HG03460 (cell line): ENCODE results near the gene CD52.

ENCODE experiments used
- ATAC-seq: cut with Tn5 transposase; IDR thresholded peaks from one replicate; pipeline ENCODE4 v1.9.1; 2021; ENCODE audit not compliant: unreplicated experiment

CD52 gene

DNA sequence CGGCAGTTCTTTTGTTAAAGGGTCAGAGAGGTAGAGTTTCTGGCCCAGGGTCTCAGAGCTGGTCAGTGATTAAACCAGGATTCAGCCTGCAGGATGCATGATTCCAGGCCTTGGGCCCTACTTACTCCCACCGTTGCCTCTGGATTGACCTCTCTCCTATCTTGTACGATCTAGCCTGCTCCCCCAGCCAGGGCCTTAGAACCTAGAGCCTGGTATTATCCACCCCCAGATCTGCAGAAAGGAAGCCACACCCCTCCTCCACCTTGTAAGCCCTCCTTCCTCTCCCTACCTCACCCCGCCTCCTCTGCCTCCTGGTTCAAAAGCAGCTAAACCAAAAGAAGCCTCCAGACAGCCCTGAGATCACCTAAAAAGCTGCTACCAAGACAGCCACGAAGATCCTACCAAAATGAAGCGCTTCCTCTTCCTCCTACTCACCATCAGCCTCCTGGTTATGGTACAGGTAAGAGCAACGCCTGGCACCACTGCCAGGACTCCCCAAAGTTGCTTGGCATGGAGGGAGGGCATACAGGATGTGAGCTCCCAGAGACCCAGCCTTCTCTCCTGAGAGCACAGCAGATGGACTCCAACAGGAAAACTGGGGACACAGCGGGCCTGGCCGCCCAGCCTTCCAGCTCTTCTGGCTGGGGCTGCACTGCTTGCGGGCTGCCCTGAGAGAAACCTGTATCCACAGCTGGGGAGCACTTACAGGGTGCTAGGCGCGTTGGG, at the start of gene CD52:
Gene CD52 (plus strand): TSS at position 347 of the 726 bp plus-strand sequence. CDS start 60 bp downstream, at position 407.
- no peak for ATAC-seq

DNA sequence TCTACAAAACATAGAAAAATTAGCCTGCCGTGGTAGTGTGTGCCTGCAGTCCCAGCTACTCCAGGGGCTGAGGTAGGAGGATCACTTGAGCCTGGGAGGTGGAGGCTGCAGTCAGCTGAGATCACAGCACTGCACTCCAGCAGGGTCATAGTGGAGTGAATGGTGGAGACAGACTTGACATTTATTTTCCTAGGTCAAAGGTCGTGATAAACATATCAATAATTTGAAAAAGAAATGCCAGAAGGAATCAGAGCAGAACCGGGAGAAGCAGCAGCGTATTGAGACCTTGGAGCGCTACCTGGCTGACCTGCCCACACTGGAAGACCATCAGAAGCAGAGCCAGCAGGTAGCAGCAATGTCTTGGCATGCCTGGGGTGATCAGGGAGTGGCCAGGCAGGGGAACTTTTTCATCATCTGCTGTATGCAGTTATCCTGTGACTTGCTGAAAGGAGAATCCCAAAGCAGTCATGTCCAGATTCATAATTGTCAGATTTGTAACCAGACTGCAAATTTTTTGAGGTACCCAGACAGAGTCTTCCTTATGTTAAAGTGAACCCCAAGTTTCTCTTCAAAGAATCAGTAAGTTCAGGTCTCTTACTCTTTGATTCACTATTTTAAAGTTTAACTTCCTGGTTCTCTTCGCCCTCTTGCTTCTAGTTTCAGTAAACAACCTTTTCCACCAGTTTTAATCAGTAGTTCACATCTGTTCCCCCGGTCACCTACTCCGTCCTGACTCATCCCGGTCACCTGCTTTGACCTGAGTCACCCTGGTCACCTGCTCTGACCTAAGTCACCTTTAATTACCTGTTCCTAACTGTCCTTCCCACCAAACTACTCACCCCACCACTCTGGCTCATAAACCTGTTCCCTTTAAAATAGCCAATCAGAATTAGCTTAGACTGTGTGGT, 49.2 kb upstream of the CD52 start:
- no peak for ATAC-seq

GRCh38 chr1:26269198-26269550, 48.6 kb upstream of the CD52 start:
- ATAC-seq, result no peak

- ATAC-seq, result no peak
Measured at GRCh38 chr1:26274801-26275425, 42.8 kb upstream of the CD52 start.

DNA sequence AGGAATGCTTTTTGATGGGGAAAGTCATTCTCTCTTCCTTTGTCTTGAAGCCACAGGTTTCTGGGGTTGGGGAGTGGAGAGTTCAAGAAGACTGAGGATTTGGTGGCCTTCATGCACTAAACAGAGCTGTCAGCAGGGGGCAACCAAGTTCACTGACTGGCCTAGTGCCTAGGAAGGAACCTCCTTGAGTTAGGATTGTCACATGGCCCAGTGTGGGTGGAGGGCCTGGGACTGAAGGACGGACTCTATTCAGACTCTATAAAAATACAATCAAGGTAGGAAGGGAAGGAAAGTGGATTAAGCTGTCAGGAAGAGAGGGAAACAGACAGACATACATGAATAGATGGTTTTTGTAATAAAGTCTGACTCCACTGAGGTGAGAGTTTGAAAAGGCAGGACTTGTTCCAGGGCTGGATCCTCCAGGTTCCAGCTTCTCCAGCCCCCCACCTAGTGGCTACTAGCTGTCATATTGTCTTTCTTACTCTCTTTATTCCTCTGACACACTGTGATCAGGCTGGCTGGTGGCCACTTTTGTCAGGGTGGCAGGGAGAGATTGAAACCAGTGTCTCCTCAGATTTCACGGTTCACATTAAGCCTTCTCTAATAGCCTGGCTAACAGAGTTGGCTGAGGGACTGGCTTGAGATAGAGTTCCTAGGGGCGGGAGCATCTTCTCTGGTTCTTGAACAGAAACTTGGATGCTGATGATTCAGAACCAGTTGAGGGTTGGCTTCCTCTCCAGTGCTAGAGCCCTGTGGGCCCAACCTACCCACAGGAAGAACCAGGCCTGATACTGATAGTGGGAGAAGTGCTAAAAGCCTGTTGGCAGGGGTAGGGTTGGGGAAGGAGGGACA, 42.0 kb upstream of the CD52 start:
- ATAC-seq, result no peak

- ATAC-seq, result no peak
Measured at GRCh38 chr1:26276432-26276838, 41.3 kb upstream of the CD52 start.

DNA sequence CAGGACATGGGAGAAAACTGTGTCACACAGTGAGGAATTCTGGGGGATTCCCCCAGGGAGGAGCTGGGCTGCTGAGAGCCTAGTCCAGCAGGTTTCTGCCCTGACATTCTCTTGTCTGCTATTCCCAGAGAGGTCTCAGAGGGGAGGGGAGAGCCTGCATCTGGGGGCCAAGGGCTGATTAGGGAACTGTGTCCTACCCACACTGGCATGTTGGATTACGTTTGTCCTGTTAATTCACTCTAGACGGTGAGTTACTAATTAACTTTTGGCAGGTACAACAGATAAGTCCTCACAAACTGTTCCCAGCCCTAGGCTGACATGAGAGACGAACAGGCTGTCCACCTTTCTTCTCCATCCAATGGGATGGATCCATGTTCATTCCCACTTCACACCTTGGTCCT, 40.5 kb upstream of the CD52 start:
- ATAC-seq, result no peak

DNA sequence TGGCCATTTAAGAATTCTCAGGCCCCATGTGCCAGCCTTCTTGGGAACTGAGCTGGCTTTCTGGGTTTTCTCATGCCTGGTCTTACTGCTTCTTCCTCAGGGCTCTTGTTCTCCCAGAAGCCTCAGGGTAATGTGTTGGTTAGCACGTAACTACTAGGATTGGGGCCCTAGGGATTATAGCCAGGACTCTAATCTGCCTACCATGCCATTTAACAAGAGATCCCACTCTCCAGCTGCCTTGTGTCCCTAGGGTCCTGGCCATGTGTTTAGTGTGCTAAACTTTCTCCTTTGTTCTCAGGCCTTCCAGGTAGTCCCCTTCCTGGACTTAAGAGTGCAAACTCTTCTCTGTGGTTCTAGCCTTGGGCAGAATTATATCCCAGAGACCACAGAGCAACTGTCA, 40.0 kb upstream of the CD52 start:
- no peak for ATAC-seq

- ATAC-seq, result no peak
Measured at GRCh38 chr1:26278303-26278702, 39.5 kb upstream of the CD52 start.

GRCh38 chr1:26278724-26279455, 38.9 kb upstream of the CD52 start:
- ATAC-seq, result no peak

DNA sequence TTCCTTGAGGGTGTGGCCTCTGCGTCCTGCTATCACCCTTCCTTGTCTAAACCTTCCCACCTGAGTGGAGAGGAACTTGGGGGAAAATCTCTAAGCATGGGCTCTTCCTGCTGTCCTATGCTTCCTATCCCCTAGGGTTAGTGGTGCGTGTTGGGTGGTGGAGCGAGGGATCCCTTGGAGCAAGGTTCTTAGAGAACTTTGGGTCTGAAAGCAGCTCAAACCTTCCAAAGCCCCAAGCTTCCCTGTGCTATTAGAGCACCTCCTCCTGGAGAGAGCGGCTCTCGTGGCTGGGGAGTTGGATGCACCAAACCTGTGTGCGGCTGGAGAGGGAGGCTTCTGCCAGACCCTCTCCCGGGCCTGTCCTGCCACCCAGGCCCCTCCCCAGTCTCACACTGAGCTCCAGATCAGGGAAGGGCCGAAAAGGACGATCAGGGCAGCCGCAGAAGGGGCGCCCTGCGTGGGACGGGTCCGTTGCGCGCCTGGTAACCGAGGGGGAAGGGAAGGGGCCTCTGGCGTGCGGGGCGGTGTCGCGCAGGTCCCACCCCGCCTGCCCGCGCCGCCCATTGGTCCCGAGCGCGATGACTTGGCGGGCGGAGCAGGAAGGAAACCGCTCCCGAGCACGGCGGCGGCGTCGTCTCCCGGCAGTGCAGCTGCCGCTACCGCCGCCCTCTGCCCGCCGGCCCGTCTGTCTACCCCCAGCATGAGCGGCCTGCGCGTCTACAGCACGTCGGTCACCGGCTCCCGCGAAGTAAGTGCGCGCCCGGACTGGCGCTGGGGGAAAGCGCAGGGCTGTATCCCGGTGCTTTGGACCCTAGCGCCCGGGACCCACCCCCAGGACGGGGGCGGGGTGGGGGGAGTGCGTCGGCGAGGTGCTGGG, 38.1 kb upstream of the CD52 start, which contains the start of gene SH3BGRL3:
Gene SH3BGRL3 (plus strand): TSS at position 631 of the 877 bp plus-strand sequence. CDS start 70 bp downstream, at position 701.
- peak; percentile 58 for ATAC-seq

- no peak for ATAC-seq
Measured at GRCh38 chr1:26280333-26281042, 37.3 kb upstream of the CD52 start.

DNA sequence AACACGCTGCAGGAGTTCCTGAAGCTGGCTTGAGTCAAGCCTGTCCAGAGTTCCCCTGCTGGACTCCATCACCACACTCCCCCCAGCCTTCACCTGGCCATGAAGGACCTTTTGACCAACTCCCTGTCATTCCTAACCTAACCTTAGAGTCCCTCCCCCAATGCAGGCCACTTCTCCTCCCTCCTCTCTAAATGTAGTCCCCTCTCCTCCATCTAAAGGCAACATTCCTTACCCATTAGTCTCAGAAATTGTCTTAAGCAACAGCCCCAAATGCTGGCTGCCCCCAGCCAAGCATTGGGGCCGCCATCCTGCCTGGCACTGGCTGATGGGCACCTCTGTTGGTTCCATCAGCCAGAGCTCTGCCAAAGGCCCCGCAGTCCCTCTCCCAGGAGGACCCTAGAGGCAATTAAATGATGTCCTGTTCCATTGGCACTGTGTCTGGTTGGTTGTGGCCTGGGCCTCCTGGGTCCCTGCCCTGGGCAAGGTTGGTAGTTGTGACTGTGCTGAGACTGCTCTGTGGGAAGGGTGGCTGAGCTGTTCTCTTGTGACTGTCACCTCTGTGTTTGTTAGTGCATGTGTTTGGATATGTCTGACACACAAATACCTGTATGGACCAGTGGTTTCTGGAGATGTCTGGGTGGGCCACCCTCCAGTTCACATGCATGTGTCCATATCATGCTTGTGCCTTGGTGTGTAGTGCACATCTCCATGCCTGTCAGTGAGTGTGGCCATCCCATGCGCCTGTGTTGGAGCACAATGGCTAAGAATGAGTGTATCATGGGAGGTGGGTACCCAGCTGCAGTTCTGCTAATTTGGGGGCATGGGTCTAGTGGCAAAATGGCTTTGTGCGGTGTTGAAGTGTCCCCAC, 36.4 kb upstream of the CD52 start:
- no peak for ATAC-seq

DNA sequence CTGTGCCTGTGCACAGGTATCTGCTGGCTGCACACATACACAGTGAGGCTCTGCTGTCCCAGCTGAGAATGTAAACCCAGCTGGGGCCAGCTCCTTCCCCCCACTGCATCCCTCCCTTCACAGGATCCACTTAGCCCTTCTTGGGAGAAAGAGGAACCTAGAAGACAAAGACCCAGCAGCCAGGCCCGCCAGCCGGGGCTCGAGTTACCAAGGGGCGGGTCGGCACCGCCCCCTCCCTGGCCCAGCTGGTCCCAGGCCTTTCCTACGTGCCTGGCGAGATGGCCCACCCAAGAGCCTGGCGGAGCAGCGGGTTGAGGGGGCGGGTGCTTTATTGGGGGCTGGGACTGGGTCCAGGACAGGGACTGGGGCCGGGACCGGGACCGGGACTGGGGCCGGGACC, 35.8 kb upstream of the CD52 start:
- no peak for ATAC-seq

- no peak for ATAC-seq
Measured at GRCh38 chr1:26282401-26282918, 35.3 kb upstream of the CD52 start.

- ATAC-seq, result no peak
Measured at GRCh38 chr1:26283279-26283853, 34.4 kb upstream of the CD52 start.
